Smooth muscle cell (in vitro differentiated cells): ENCODE measurements around the gene CBLN1. TPM values are rescaled to one million over a fixed set of nuclear protein-coding genes. Genes with fewer than 3 reads are reported as not detected.

Source experiments
- DNase-seq: peaks from one replicate; lab custom pipeline; 2025; ENCODE audit not compliant: unreplicated experiment; lab: John Stamatoyannopoulos, UW
- H2AFZ ChIP-seq: fragments of 200-600 bp; sonication (generic); 2 replicates; pipeline ENCODE4 v1.6.0; 2016; ENCODE audit warnings: antibody characterized with exemption, low read depth, mild to moderate bottlenecking
- H3F3A ChIP-seq: fragments of 200-600 bp; sonication (generic); 2 replicates; pipeline ENCODE4 v1.6.0; 2017; ENCODE audit warnings: antibody characterized with exemption, low read depth
- H3K27ac ChIP-seq: fragments of 200-600 bp; sonication (generic); 2 replicates; pipeline ENCODE4 v1.5.1; 2016; ENCODE audit warnings: low read depth, mild to moderate bottlenecking
- H3K27me3 ChIP-seq: fragments of 200-600 bp; sonication (generic); 2 replicates; pipeline ENCODE4 v1.6.1; 2016; ENCODE audit warnings: low read depth, mild to moderate bottlenecking
- H3K36me3 ChIP-seq: fragments of 200-600 bp; sonication (generic); 2 replicates; pipeline ENCODE4 v1.5.1; 2016; ENCODE audit warnings: low read depth
- H3K4me1 ChIP-seq: fragments of 200-600 bp; sonication (generic); 2 replicates; pipeline ENCODE4 v1.5.1; 2016; ENCODE audit warnings: low read depth
- H3K4me2 ChIP-seq: fragments of 200-600 bp; sonication (generic); 2 replicates; pipeline ENCODE4 v1.6.0; 2016; ENCODE audit warnings: mild to moderate bottlenecking
- H3K4me3 ChIP-seq: fragments of 200-600 bp; sonication (generic); 2 replicates; pipeline ENCODE4 v1.5.1; 2016; ENCODE audit warnings: mild to moderate bottlenecking
- H3K79me2 ChIP-seq: fragments of 200-600 bp; sonication (generic); 2 replicates; pipeline ENCODE4 v1.6.0; 2016; ENCODE audit warnings: low read depth, mild to moderate bottlenecking
- H3K9ac ChIP-seq: fragments of 200-600 bp; sonication (generic); 2 replicates; pipeline ENCODE4 v1.6.0; 2016; ENCODE audit warnings: low read depth
- H3K9me3 ChIP-seq: fragments of 200-600 bp; sonication (generic); replicated peaks from 2 replicates; pipeline ENCODE4 v1.5.1; 2016; ENCODE audit warnings: low read depth
- H4K20me1 ChIP-seq: fragments of 200-600 bp; sonication (generic); 2 replicates; pipeline ENCODE4 v1.6.0; 2016; ENCODE audit warnings: low read depth
- CTCF ChIP-seq: fragments of 200-600 bp; sonication (generic); IDR thresholded peaks from 2 replicates; pipeline ENCODE4 v1.5.1; 2017; ENCODE audit warnings: borderline replicate concordance, mild to moderate bottlenecking, antibody characterized with exemption; ENCODE audit not compliant: insufficient read depth, poor library complexity, severe bottlenecking
- WGBS: methylation state at CpG from one replicate; pipeline ENCODE4 v1.1.7; 2016; ENCODE audit warnings: low lambda C conversion rate; 5-methylcytosine and 5-hydroxymethylcytosine counted together
- polyA plus RNA-seq: library from polyadenylated mRNA; unstranded; fragments of >200 nt; fragmentation: Nextera tagmentation; extraction: Ambion mirVana; gene quantifications from 2 replicates; pipeline ENCODE4 v1.2.1, GENCODE V29; 2016
- total RNA-seq: library from RNA; depleted of rRNA; stranded (reverse); fragments of >200 nt; gene quantifications from 2 replicates; pipeline ENCODE4 v1.2.3, GENCODE V29; 2014

The CBLN1 gene
- total and polyA plus RNA-seq, 2 experiments from 2014 or later, result not detected

- Histone ChIP-seq H3K79me2 (no peaks in the 10 kb centered on the region), H3K27ac (no peak overlapping the region), H3K4me3 (no peak overlapping the region), H3K27me3 (peaks cover 99% of the 10 kb centered on the region), H4K20me1 (no peaks in the 10 kb centered on the region), H3K9me3 (no peaks in the 10 kb centered on the region), H3F3A (no peaks in the 10 kb centered on the region), H3K4me2 (no peak overlapping the region), H3K36me3 (no peaks in the 10 kb centered on the region), H3K9ac (no peak overlapping the region), H3K4me1 (peaks cover 4% of the 10 kb centered on the region), H2AFZ (no peak overlapping the region)
- TF ChIP-seq CTCF, result no peak
- WGBS, result 24% methylated on average over 19 of the region's 19 CpGs
- DNase-seq, result no peak
These were observed 4.8 kb downstream of the CBLN1 start for GRCh38 chr16:49276646-49277385.

DNA sequence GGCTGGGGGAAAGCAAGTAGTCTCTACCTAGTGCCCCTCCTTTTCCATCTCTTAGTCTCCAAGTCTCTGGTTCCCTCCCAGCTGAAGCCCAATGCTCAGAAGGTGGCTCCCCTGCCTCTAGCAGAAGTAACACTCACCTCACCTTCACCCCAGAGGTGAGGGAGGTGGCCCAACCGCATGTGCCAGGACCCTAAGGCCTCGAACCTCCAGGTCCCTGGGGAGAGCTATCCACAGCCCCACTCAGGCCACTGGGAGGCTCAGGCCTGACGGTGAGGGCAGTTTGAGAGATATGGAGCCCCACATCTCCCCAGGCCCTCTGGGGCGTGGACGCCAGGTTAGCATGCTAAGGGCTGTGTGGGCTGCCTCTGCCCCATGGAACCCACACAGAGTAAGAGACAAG lies 5.8 kb downstream of the CBLN1 start:
- no peak overlapping the region for H3K9ac ChIP-seq
- peaks cover 4% of the 10 kb centered on the region for H3K4me1 ChIP-seq
- no peak overlapping the region for H3K4me3 ChIP-seq
- H3K4me2 ChIP-seq, result no peak overlapping the region
- no peak overlapping the region for H3K27ac ChIP-seq
- no peak for DNase-seq
- WGBS, result 66% methylated on average over 5 of the region's 5 CpGs
- no peaks in the 10 kb centered on the region for H4K20me1 ChIP-seq
- H3K79me2 ChIP-seq, result no peaks in the 10 kb centered on the region
- H3K36me3 ChIP-seq, result no peaks in the 10 kb centered on the region
- peaks cover 95% of the 10 kb centered on the region for H3K27me3 ChIP-seq
- H3F3A ChIP-seq, result no peaks in the 10 kb centered on the region
- no peaks in the 10 kb centered on the region for H3K9me3 ChIP-seq
- H2AFZ ChIP-seq, result no peak overlapping the region
- TF ChIP-seq CTCF, result no peak

- no peak for TF ChIP-seq CTCF
- Histone ChIP-seq H3K4me3 (no peak overlapping the region), H3K9me3 (no peaks in the 10 kb centered on the region), H3K36me3 (no peaks in the 10 kb centered on the region), H3K27ac (no peak overlapping the region), H3K79me2 (no peaks in the 10 kb centered on the region), H3K27me3 (peaks cover 88% of the 10 kb centered on the region), H3F3A (no peaks in the 10 kb centered on the region), H3K4me2 (no peak overlapping the region), H3K4me1 (peaks cover 4% of the 10 kb centered on the region), H4K20me1 (no peaks in the 10 kb centered on the region), H2AFZ (no peak overlapping the region), H3K9ac (no peak overlapping the region)
- DNase-seq, result no peak
- 7% methylated on average over 34 of the region's 34 CpGs for WGBS
These were observed 6.4 kb downstream of the CBLN1 start for GRCh38 chr16:49275050-49275730.
